HG03442 (cell line): Measurements from ENCODE around the gene MRPL14.
"Not testable (repeated sequence)": the region's sequence is repeated elsewhere in the genome, so short reads cannot be mapped to it uniquely, and the experiment has no call there.

ENCODE experiments used
- ATAC-seq: cut with Tn5 transposase; IDR thresholded peaks from one replicate; pipeline ENCODE4 v1.9.1; 2021; ENCODE audit warnings: mild to moderate bottlenecking, moderate library complexity; ENCODE audit not compliant: unreplicated experiment

Gene MRPL14

GRCh38 chr6:44102527-44102926 is 24.7 kb downstream of the MRPL14 start:
- no peak for ATAC-seq

- ATAC-seq, result no peak
Measured at GRCh38 chr6:44101832-44102231, 25.4 kb downstream of the MRPL14 start.

DNA sequence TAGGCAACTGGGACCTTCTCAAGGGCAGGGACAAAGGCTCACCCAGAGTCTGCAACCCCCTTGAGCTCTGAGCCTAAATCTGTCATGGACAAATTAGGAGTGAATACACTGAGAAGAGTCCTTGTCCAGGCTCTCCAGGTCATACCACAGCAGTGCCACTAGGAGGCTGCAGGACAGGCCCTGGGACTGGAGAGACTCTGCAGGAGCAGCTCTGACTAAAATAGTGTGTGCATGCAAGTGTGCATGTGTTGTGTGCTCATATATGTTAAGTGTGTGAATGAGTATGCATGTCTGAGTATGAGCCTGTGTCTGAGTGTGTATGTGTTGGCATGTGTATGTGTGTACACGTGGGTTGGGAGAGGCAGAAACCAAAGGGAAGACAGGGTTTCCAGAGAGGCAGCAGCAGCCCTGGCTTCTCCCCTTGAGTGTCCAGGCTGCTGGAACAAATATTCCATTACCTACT is 27.1 kb downstream of the MRPL14 start:
- ATAC-seq, result no peak

DNA sequence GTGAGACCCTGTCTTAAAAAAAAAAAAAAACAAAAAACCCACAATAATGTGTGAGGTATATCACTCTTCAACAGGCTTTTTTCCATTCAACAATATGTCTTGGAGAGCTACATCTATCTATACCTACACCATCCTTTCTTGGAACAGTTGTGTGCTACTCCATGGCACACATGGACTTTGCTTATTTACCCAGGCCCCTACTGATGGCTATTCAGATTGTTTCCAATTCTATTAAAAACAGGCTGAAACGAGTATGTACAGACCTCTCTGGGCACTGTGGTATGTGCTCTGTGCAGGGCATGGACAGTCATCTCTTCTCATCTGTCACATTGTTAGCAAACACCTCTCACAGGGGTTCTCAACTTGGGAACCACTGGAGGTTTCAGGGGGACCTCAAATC is 28.1 kb downstream of the MRPL14 start:
- ATAC-seq, result no peak

- no peak for ATAC-seq
Measured at GRCh38 chr6:44097782-44098317, 29.4 kb downstream of the MRPL14 start.

DNA sequence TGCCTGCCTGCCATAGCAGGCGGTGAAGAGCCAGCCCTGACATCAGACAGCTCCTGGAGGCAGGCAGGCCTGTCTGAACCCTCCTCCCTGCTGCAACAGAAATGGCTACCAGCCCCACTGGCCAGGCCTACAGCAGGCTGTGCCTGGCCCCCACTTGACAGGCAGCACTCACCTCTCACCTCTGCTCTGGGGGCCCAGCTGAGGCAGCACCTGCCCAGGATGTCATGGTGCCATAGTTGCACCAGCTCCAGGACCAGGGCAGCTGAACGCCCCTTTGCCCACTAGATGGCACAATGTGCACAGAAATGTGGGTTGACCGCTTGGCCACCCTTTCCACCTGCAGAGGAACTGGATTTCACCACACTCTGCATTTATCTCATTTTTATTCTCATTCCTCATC is 30.6 kb downstream of the MRPL14 start:
- peak; percentile 40 for ATAC-seq

- ATAC-seq, result not testable (repeated sequence)
Measured at GRCh38 chr6:44095243-44095623, 32.0 kb downstream of the MRPL14 start.

DNA sequence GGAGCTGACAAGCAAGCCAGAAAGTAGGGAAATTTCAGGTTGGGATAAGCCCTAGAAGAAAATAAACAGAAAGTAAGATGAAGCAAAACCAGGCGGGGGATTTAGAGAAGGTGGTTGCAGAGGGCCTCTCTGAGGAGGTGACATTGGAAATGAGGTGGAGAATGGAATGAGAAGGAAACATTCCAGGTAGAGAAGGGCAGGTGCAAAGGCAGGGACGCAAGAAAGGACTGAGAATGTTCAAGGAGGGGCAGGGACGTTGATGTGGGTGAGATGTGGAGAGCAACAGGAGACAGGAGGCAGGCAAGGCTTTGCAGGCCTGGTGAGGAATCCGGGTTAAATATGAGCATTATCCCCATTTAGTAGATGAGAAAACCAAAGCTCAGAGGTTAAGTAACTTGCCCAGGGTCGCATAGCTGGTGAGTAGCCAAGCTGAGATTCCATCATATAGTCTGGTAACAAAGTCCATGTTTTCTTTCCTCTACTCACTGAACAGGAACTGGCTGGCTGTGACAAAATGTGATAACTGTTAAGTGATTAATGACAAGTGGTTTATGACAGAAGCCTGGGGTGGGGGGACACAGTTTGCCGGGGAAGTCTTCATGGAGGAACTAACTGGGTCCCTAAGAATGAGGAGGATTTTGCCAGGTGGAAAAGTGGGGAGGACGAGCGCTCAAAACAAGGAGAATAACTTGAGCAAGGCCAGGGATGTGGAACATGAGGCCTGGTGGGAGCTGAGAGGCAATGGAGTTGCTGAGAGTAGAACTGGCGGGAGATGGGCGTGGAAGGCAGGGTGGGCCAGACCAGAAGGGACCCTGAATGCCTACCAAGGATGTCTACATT is 32.6 kb downstream of the MRPL14 start:
- no peak for ATAC-seq

- no peak for ATAC-seq
Measured at GRCh38 chr6:44093750-44094402, 33.4 kb downstream of the MRPL14 start.

DNA sequence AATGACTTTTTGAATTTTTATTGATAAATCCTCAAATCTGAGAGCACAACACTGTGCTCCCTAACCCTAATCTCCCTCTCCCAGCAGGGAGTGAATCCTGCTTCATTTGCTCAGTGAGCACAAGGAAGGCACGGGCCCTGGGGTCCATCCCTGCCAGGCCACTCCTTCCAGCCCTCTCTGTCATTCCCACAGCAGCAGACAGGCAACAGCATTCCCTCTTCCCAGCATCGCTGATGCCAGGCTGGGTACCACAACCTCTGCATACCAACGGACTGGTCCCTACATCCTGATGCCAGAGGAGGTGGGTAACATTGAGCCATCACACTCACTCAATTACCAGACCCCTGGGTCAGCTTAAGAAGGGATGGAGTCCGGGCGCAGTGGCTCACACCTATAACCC is 34.2 kb downstream of the MRPL14 start:
- no peak for ATAC-seq

DNA sequence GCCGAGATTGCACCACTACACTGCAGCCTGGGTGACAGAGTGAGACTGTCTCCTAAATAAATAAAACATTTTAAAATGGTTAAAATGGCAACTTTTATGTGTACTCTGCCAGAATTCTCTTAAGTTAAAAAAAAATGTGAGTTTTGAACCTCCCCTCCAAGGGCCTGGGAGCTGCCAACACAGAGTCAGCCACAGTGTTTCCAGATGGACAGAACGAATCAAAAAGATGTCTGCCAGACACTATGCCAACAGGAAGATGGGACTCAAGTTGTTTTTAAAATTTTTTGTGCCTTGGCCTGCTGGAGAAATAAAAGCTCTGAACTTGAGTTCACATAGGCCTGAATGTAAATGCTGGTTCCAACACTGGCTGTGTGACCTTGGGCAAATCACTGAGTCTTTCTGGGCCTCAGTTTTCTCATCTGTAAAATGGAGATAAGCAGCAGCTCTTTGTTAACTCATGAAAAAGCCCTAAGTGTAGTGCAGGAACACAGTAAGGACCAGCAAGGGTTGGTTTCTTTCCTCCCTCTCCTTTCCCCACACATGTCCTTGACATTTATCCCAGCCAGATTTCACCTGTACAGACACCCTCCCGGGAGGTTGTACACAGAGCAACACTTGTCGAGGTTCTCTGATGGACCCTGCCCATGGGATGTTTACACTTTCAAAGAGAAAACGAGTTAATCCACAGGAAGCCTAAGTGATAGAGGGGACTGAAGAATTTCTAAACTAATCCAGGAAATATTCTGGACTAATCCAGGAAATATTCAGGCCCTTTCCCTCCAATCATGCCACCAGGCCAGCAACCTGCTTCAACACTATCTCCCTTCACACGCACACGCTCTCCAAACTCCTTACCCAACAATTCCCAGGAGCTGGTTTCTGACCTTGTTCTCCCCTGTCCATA is 35.0 kb downstream of the MRPL14 start:
- no peak for ATAC-seq

- not testable (repeated sequence) for ATAC-seq
Measured at GRCh38 chr6:44091356-44091755, 35.9 kb downstream of the MRPL14 start.

DNA sequence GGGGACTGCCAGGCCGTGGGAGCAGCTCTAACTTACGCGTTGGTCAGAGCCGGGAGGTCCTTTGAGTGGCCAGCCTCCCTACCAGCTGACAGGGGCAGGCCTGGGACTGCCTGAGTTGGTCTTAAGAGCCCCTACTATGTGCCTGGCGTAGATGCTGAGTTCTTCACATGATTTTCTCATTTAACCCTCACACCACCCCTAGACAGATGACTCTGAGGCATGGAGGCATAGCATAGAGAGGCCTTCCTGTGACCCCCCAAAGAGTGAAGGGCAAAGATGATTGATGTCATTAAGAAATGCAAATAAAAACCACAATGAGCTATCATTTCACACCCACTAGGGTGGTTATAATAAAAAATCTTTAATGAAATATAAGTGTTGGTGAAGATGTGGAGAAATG is 36.8 kb downstream of the MRPL14 start:
- ATAC-seq, result no peak

- ATAC-seq, result no peak
Measured at GRCh38 chr6:44088827-44089590, 38.2 kb downstream of the MRPL14 start.

DNA sequence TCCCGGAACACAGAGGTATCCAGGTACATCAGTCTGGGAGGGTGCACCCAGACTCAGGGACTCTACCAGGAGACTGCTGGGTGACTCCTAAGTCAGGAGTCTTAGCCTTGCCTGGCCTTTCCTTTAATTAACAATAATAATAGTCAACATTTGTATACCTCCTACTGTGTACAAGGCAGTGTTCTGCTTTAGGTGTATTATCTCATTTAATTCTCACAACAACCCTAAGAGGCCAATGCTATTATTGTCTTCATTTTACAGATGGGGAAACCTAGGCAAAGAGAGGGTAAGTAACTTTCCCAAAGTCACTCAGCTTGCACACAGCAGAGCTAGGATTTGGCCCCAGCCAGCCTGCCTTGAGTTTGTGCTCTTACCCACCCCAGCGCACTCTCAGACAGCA is 39.6 kb downstream of the MRPL14 start:
- no peak for ATAC-seq

DNA sequence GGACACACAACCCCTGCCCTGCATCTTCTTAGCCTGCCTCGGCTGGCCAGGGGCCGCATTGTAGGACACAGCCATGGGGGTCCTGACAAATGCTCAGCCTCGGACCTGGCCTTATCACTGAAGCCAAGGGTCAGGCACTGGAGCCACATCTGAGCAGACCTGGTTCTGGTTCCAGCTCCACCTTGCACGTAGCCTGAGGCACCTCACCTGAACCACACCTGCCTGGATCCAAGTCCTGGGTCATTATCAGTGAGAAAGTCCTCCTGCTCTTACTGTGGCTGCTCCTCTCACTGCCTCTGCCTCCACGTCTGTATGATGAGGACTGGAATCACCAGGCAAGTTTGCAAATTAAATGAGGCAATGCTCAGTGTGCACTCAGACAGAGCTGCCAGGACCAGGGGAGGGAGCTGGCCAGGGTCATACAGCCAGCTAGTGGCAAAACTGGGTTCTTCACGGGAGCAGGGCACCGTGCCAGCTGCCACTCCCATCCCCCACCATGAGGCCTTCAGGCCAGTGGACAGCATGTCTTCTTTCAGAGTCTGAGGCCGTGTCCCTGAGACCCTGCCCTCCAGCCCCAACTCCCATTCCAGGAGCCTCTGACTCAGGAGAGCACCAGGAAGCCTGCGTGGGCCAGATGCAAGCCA is 40.2 kb downstream of the MRPL14 start:
- ATAC-seq, result no peak

- ATAC-seq, result no peak
Measured at GRCh38 chr6:44085219-44085618, 42.0 kb downstream of the MRPL14 start.

DNA sequence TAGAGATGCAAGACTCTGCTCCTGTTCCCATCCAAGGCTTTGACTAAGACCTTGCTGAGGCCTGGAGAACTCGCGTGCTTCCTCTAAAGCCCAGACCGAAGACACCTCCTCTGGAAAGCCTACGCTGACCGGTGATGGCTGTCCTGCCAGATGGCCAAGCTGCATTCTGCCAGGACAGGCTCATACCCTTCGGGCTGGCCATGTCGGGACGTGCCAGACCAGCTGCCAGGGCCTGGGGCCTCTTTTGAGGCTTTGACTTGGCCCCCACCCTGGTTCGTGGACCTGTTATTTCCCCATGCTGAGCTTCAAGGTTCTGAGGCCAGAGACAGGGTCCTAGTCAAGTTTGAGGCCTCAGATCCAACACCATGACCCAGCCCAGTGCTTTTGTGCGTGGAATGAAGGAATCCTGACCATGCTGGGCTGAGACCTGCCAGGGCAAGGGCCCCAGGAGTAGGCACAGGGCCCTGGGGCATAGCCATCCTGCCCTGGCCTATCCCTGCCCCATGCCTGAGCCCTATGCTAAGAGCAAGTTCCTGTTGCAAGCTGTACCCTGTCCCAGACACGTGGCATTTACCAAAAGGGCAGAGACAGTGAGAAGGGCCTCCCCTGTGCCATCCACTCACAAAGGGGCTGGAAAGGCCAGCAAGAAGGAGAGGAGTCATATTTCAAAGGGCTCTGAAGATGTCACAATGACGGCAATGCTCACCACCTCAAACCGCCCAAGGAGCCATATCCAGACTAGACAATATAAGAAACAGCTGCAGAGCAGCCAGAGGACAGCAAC is 42.8 kb downstream of the MRPL14 start:
- no peak for ATAC-seq

DNA sequence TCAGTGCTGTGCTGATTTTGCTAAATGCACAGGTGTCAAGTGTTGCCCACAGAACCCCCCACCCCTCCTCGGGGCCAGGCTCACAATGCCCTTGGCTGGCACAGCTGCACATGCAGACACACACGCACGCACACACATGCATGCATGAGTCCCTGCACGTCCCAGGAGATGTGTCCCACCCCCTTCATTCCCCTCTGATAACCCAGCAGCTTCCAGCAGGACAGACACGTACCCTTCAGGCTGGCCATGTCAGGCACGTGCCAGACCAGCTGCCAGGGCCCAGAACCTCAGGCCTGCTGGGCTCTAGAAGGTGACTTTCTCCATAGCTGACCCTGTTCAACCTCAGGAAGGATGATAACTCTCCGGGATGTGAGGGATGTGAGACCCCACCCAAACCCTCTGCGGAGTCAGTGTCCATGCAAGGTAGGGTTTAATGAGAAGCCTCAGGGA is 44.4 kb downstream of the MRPL14 start:
- ATAC-seq, result no peak
